HL-60 (cell line): ENCODE measurements around the gene FBXO47.

ENCODE experiments used
- GABPA ChIP-seq: IDR thresholded peaks from 2 replicates; pipeline ENCODE4 v1.6.1; 2012; ENCODE audit warnings: low read depth
- POLR2AphosphoS5 ChIP-seq: IDR thresholded peaks from 2 replicates; pipeline ENCODE4 v1.6.1; 2012; ENCODE audit warnings: low read depth
- TF ChIP-seq, protein P1 (sequence below): IDR thresholded peaks from one replicate; pipeline ENCODE4 v1.5.1; 2011; ENCODE audit warnings: low read length, control low read depth, inconsistent platforms; ENCODE audit not compliant: insufficient read depth
- TF ChIP-seq, protein P2 (sequence below): IDR thresholded peaks from 2 replicates; pipeline ENCODE4 v1.6.1; 2012; ENCODE audit warnings: low read depth; ENCODE audit not compliant: insufficient replicate concordance

DNA sequence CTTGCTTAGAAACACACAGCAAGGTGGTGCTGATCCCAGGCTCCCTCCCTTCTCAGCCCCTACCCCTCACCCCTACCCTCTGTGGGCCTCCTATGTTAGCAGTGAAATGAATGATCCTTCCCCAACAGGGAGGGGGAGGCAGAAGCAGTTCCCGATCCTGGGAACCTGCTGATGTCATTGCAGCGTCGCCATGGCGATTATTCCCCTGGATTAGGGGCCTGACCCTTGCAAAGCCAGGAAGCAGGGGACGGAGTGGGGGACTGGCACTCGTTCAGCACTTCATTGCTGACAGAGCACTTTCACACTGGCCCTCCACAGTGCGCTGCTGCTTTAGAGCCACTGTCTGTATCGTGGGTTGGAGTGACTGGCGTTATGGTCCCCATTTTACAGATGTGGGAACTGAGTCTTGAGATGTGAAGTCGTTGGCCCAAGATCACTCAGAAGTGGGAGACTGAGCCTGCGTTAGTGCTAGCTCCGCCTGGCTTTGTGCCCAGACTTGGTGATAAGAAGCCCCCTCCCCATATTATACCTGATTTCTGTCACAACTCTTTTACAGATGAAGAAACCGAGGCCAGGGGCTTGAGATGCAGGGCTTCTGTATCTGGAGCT lies 70.8 kb downstream of the FBXO47 start:
- TF ChIP-seq, protein P1, sequence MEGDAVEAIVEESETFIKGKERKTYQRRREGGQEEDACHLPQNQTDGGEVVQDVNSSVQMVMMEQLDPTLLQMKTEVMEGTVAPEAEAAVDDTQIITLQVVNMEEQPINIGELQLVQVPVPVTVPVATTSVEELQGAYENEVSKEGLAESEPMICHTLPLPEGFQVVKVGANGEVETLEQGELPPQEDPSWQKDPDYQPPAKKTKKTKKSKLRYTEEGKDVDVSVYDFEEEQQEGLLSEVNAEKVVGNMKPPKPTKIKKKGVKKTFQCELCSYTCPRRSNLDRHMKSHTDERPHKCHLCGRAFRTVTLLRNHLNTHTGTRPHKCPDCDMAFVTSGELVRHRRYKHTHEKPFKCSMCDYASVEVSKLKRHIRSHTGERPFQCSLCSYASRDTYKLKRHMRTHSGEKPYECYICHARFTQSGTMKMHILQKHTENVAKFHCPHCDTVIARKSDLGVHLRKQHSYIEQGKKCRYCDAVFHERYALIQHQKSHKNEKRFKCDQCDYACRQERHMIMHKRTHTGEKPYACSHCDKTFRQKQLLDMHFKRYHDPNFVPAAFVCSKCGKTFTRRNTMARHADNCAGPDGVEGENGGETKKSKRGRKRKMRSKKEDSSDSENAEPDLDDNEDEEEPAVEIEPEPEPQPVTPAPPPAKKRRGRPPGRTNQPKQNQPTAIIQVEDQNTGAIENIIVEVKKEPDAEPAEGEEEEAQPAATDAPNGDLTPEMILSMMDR = no peak
- no peak for TF ChIP-seq GABPA
- no peak for TF ChIP-seq POLR2AphosphoS5
- TF ChIP-seq, protein P2, sequence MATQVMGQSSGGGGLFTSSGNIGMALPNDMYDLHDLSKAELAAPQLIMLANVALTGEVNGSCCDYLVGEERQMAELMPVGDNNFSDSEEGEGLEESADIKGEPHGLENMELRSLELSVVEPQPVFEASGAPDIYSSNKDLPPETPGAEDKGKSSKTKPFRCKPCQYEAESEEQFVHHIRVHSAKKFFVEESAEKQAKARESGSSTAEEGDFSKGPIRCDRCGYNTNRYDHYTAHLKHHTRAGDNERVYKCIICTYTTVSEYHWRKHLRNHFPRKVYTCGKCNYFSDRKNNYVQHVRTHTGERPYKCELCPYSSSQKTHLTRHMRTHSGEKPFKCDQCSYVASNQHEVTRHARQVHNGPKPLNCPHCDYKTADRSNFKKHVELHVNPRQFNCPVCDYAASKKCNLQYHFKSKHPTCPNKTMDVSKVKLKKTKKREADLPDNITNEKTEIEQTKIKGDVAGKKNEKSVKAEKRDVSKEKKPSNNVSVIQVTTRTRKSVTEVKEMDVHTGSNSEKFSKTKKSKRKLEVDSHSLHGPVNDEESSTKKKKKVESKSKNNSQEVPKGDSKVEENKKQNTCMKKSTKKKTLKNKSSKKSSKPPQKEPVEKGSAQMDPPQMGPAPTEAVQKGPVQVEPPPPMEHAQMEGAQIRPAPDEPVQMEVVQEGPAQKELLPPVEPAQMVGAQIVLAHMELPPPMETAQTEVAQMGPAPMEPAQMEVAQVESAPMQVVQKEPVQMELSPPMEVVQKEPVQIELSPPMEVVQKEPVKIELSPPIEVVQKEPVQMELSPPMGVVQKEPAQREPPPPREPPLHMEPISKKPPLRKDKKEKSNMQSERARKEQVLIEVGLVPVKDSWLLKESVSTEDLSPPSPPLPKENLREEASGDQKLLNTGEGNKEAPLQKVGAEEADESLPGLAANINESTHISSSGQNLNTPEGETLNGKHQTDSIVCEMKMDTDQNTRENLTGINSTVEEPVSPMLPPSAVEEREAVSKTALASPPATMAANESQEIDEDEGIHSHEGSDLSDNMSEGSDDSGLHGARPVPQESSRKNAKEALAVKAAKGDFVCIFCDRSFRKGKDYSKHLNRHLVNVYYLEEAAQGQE = no peak
